NCI-H2171 (cell line): ENCODE measurements around the gene ITGAX.

ENCODE experiments used
- DNase-seq: peaks from one replicate; lab custom pipeline; 2025; lab: John Stamatoyannopoulos, UW

The ITGAX gene

DNA sequence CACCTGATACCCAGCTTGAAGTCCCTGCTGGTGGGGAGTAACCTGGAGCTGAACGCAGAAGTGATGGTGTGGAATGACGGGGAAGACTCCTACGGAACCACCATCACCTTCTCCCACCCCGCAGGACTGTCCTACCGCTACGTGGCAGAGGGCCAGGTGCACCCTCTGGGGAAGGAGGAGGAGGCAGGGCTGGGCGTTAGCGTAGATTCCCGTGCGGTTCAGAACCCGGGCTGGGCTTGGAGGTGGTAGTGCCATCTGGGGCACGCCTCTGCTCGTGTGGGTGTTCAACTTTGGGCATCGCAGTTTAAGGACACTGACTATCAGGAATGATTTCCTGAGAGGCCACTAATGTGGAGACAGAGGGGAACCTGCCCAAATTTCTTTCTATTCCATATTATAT, 18.3 kb downstream of the ITGAX start:
- no peak for DNase-seq

- no peak for DNase-seq
Observed at GRCh38 chr16:31375231-31375630, 20.3 kb downstream of the ITGAX start.

- no peak for DNase-seq
Observed at GRCh38 chr16:31376705-31377104, 21.7 kb downstream of the ITGAX start.

- DNase-seq, result no peak
Observed at GRCh38 chr16:31377210-31377903, 22.4 kb downstream of the ITGAX start.

- DNase-seq, result no peak
Observed at GRCh38 chr16:31380201-31380600, 25.2 kb downstream of the ITGAX start.

DNA sequence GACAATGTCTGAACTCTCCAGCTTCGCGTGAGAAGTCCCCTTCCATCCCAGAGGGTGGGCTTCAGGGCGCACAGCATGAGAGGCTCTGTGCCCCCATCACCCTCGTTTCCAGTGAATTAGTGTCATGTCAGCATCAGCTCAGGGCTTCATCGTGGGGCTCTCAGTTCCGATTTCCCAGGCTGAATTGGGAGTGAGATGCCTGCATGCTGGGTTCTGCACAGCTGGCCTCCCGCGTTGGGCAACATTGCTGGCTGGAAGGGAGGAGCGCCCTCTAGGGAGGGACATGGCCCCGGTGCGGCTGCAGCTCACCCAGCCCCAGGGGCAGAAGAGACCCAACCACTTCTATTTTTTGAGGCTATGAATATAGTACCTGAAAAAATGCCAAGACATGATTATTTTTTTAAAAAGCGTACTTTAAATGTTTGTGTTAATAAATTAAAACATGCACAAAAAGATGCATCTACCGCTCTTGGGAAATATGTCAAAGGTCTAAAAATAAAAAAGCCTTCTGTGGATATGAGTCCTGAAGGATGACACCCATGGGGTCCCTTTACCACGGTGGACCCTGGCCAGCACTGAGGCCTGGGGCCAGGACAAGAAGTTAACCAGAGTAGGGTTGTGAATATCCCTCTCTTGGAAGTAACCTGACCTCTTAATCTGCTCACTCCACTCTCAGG, 27.6 kb downstream of the ITGAX start:
- DNase-seq, result no peak

GRCh38 chr16:31385680-31386079, 30.7 kb downstream of the ITGAX start:
- DNase-seq, result no peak

GRCh38 chr16:31386157-31386984, 31.4 kb downstream of the ITGAX start:
- DNase-seq, result no peak

DNA sequence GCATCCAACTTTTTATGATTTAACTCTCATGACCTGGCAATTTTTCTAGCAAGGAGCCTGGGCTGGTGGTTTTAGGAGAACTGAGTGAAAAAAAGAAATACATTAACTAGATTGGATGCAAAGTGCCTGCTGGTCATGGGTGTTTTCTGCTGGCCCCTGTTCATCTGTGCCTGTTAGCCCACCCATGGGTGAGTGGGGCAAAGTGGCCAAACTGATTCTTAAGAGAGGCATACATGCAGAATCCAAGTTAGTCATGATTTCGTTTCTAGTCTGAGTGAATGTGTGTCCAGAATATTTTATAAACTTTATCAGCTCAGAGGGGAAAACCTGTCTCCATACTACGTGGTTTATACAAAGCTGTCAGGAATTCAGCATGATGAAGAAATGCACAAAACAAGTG, 33.6 kb downstream of the ITGAX start:
- no peak for DNase-seq

GRCh38 chr16:31390504-31391041, 35.6 kb downstream of the ITGAX start:
- DNase-seq, result no peak

DNA sequence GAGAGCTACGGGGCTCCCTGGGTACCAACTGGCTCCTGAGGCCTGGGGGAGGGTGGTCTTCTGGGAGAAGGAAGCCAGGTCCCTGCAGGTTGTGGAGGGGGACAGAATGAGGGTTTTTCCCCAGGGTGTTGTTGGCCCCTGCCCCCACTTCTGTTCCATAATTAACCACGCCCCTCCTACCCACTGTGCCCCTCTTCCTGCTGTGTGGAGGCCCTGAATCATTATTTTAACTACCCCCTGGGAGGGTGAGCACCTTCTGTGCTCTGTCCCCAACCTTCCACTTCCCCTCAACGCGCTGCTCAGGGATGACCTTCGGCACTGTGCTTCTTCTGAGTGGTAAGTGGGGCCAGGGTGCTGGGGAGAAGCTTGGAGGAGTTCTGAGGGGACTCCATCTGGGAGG, 38.1 kb downstream of the ITGAX start, which contains the start of gene ITGAD:
ITGAD (plus strand) TSS at position 280 of the 400 bp plus-strand sequence; CDS start at position 306, 26 bp downstream.
- no peak for DNase-seq

DNA sequence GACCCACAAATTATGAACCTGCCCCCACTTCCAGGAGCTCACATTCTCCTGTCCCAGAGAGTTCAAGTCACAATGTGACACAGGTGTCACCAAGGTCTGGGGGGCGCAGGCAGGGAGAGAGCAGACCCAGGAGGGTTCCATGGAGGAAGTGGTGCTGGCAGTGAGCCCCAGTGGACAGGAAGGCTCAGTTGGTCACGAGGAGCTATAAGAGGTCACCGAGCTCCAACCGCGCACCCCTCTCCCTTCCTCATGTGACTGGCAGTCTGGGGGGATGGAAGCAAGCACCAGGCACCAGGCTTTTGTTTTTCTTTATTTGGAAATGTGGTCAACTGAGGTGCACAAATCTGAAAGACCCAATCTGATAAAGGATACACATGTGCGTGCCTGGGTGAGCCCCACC, 40.7 kb downstream of the ITGAX start:
- DNase-seq, result no peak

GRCh38 chr16:31397096-31397660, 42.2 kb downstream of the ITGAX start:
- DNase-seq, result no peak

DNA sequence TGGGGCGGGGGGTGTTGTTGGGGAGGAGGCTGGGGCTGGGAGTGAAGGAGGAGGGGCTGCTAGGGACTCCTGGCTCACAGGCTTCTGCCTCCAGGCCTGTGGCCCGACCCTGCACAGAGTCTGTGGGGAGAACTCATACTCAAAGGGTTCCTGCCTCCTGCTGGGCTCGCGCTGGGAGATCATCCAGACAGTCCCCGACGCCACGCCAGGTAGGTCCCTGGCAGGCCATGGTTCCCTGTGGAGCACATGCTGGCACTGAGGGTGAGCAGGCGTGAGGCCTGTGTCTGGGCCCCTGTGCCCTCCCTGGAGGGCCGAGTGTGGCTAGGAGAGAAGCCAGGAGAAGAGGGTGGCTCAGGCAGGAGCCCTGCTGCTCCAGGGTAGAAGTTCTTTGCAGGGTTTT, 42.7 kb downstream of the ITGAX start:
- DNase-seq, result no peak

- DNase-seq, result no peak
Observed at GRCh38 chr16:31400191-31400590, 45.2 kb downstream of the ITGAX start.

DNA sequence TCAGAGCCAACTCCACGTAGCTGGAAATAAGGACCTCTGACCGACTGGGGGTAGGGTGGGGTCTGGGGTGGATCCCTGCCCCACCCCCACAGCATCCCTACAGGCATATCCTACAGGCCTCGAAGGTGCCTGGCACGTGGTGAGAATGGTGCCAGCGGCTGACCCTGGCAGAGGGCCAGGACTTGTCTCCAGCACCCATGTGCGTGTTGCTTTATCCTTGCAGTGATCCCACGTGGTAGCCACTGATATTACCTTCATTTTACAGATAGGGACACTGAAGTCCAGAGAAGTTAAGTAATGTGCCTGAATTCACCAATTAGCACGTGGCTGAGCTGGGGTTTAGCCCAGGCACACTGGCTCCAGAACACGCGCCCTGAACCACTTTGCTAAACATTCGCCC, 46.5 kb downstream of the ITGAX start:
- no peak for DNase-seq

- no peak for DNase-seq
Observed at GRCh38 chr16:31402687-31403086, 47.7 kb downstream of the ITGAX start.

DNA sequence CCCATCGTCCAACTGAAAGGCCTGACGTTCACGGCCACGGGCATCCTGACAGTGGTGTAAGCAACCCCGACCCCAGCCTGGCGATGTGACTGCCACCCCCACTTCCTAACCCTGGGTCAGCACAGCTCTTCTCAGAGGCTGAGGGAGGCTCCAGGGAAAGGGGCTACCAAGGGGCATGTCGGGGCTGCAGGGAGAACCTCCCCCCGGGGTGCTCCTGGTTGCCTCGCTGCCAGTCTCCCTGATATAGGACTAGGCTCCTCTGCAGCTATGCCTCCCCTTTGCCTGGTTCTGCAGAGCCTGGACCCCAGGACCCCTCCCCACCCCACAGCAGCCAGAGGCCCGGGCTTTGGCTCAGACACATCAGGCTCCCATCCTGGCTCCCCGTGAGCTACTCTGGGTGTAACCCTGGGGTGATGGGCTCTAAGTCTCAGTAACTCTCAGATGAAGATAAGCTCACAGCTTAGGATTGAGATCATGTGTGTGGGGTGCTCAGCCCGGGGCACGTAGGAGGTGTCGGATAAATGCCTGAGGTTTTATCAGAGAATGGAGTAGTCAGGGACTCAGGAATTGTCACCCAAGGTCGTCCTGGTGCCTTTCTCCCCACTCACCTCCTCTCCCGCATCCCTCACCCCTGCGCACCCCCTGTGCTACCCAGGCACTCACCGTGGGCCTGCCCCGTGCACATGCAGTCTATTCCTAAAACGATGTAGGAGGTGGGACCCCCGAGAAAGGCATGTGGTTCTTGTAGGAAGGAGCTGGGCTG, 48.8 kb downstream of the ITGAX start:
- DNase-seq, result no peak

DNA sequence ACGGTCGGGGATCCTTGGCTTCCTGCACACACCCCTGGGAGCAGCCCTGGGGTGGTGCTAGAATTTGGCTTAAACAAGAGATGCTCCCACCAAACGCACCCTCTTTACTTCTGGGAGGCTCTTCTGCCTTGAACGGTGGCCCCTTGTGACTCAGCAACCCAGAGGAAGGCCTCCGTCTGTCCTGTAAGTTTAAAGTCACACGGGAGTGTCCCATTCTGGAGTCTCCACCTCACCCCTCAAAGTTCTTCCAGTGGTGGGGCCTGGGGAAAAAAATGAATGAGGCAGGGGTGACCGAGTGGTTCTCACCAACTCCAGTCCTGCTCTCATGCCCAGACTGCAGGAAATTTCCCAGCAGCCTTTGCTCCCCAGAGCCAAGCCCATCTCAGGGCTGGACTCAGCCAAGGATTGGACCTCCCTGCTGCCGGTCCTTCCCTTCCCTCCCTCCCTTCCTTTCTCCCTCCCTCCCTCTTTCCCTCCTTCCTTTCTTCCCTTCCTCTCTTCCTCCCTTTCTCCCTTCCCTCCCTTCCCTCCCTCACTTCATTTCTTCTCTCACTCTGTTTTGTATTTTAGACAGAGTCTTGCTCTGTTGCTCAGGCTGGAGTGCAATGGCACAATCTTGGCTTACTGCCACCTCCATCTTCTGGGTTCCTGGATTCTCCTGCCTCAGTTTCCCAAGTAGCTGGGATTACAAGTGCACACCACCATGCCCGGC, 49.5 kb downstream of the ITGAX start:
- no peak for DNase-seq

DNA sequence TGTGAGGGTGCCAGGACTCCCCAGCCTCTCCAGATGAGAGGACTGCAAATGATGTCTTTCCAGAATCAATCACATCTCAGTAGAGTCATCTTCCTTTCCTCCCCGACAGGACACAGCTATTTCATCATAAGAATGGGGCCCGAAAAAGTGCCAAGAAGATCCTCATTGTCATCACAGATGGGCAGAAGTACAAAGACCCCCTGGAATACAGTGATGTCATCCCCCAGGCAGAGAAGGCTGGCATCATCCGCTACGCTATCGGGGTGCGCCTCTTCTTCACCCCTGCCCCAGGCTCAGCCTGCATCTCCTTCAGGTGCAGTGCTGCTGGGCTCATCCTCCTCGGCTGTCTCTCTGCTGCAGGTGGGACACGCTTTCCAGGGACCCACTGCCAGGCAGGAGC, 52.4 kb downstream of the ITGAX start:
- no peak for DNase-seq

DNA sequence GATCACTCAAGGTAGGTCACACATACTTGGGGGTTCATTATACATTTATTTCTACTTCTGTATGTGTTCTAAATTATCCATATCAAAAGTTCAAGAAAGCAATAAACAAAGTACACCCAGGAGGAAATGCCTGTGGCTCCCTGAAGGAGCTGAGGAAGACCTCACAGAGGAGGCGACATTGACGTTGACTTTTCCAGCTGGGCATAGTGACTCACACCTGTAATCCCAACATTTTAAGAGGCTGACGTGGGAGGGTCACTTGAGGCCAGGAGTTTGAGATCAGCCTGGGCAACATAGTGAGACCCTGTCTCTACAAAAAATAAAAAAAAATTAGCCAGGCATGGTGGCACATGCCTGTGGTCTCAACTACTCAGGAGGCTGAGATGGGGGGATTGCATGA, 54.5 kb downstream of the ITGAX start:
- no peak for DNase-seq
